Lower lobe of right lung (tissue), 2 donors: ENCODE data around the gene INPP5A. TPM values are rescaled to one million over a fixed set of nuclear protein-coding genes. Genes with fewer than 3 reads are reported as not detected.
A peak's percentile ranks its signal among the peaks of the same experiment; 100 is the strongest.

ENCODE experiments used
- ATAC-seq, 2 donors: fragments of 200-7000 bp; cut with Tn5 transposase; one replicate each; pipeline ENCODE4 v1.9.1; 2020 to 2022; ENCODE audit warnings: mild to moderate bottlenecking in 2 of 2, moderate library complexity in 2 of 2
- DNase-seq: peaks from one replicate; pipeline ENCODE4 v3.0.0-alpha.2; 2020
- H3K27ac ChIP-seq: fragments of 200-600 bp; one replicate; pipeline ENCODE4 v1.8.0; 2022
- H3K27me3 ChIP-seq: fragments of 200-600 bp; one replicate; pipeline ENCODE4 v1.8.0; 2022; ENCODE audit warnings: low read depth
- H3K36me3 ChIP-seq: fragments of 200-600 bp; one replicate; pipeline ENCODE4 v1.8.0; 2022; ENCODE audit warnings: mild to moderate bottlenecking
- H3K4me1 ChIP-seq: fragments of 200-600 bp; one replicate; pipeline ENCODE4 v1.8.0; 2022
- H3K4me3 ChIP-seq: fragments of 200-600 bp; one replicate; pipeline ENCODE4 v1.8.0; 2022; ENCODE audit warnings: mild to moderate bottlenecking
- H3K9me3 ChIP-seq: fragments of 200-600 bp; one replicate; pipeline ENCODE4 v1.8.0; 2022
- intact Hi-C: fragments of 100-400 bp; cut with DNase I; formaldehyde crosslinking; loops from one replicate; pipeline ENCODE4 v1.11.0; 2022
- total RNA-seq: library from RNA; stranded (reverse); fragmentation: NEBNext Ultra II Directional; extraction: Animal tissue kit (Norgen Biotek cat#: 25700); gene quantifications from one replicate; pipeline ENCODE4 v1.2.1, GENCODE V29; 2021
- TF ChIP-seq, protein P1 (sequence below): fragments of 200-600 bp; IDR thresholded peaks from one replicate; pipeline ENCODE4 v1.8.0; 2022; ENCODE audit warnings: antibody characterized with exemption, mild to moderate bottlenecking
- donor health status: DM: no; HTN: yes; CAD: no; lungs with severe emphysema.

Gene INPP5A
- total RNA-seq, 1 donor from 2014 or later = 34.1 TPM

DNA sequence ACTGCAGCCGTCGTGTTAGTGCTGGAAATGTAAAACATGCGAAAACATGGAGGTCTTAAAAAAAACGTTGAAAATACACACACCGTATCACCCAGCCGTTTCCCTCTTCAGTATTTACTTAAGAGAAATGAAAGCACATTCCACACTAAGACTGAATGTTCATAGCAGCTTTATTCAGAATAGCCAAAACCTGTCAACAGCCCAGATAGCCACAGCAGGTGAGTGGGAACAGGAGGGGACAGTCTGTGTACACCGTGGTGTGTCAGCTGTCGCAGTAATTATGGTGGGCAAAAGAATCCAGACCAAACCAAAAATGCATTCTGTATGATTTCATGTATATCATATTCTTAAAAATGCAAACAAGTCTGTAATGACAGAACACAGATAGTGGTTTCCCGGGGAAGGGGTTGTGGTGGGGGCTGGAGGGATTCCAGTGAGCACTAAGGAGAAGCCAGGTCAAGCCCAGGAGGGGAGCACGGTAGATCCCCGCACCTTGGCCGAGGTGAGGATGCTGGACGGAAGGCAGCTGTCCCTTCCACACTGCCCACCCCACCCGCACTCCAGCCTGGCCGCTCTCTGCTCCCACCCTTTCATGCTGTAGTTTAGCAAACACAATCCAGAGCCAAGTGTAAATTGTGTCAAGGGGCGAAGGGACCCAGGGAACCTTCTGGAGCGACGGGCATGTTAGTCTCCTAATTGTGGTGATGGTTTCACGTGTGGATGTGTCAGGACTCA lies 124.8 kb downstream of the INPP5A start:
- TF ChIP-seq, protein P1, sequence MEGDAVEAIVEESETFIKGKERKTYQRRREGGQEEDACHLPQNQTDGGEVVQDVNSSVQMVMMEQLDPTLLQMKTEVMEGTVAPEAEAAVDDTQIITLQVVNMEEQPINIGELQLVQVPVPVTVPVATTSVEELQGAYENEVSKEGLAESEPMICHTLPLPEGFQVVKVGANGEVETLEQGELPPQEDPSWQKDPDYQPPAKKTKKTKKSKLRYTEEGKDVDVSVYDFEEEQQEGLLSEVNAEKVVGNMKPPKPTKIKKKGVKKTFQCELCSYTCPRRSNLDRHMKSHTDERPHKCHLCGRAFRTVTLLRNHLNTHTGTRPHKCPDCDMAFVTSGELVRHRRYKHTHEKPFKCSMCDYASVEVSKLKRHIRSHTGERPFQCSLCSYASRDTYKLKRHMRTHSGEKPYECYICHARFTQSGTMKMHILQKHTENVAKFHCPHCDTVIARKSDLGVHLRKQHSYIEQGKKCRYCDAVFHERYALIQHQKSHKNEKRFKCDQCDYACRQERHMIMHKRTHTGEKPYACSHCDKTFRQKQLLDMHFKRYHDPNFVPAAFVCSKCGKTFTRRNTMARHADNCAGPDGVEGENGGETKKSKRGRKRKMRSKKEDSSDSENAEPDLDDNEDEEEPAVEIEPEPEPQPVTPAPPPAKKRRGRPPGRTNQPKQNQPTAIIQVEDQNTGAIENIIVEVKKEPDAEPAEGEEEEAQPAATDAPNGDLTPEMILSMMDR = no peak
- Histone ChIP-seq H3K9me3 (no peaks in the 10 kb centered on the region), H3K36me3 (peaks cover 20% of the 10 kb centered on the region), H3K4me1 (peaks cover 4% of the 10 kb centered on the region), H3K27me3 (no peaks in the 10 kb centered on the region), H3K4me3 (no peak overlapping the region), H3K27ac (no peak overlapping the region)
- DNase-seq = peak; percentile 35
- ATAC-seq = peak; percentile 12 to 54
- intact Hi-C loops = no loop called here

DNA sequence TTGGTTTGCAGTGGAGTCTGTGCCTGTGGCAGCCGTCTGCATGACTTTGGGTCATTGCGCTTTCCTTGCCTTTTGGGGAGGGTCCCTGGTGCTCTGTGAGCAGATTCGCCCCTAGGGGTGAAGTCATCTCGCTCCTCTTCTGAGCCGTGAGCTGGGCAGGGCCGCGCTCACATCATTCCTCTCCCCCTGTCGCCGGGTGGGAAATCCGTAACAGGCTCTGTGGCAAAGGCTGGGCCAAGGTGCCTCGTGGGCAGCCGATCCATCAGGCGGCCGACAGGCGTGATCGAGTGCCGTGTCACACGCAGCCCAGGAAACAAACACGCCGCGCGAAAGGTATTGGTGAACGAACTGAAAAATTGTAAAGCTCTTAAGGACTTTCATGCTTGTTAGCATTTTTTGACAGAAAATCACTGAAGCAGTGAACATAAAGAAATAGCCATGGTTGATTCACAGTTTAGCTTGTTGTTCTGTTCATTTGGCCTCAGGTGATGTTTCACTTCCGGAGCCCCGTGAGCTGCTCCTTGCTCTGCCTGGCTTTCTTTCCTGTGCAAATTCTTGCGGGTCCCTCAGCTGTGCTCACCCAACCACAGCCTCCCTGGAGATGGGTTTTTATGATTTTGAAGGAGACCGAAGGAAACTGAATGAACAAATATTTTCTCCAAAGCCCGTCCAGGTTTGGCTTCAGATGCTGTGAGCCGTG lies 126.2 kb downstream of the INPP5A start:
- no peak overlapping the region for H3K27ac ChIP-seq
- TF ChIP-seq, protein P1 = no peak
- no peaks in the 10 kb centered on the region for H3K27me3 ChIP-seq
- H3K9me3 ChIP-seq = no peaks in the 10 kb centered on the region
- peak; percentile 24 for DNase-seq
- no peak for ATAC-seq
- H3K4me3 ChIP-seq = no peak overlapping the region
- H3K4me1 ChIP-seq = peaks cover 11% of the 10 kb centered on the region
- intact Hi-C loops = no loop called here
- peaks cover 17% of the 10 kb centered on the region for H3K36me3 ChIP-seq

DNA sequence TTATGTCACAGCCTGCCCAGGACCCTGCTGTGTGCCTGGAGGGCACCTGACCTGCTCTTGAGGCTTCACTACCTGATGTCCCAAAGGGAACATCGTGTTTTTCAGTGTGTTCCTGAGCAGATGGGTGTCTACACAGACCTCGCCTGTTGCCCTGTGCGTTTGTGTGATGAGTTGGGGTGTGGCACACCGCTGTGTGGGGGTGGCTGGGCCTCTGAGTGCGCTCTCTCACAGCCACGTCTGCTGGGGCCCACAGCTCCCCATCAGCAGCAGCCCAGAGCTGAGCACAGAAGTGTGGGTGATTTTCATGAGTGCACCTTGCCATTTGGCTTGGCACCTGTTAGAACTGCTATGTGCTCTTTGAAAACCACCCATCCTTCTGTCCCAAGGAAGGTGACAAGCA lies 126.8 kb downstream of the INPP5A start:
- DNase-seq = peak; percentile 31
- Histone ChIP-seq H3K27me3 (no peaks in the 10 kb centered on the region), H3K9me3 (no peaks in the 10 kb centered on the region), H3K36me3 (peaks cover 12% of the 10 kb centered on the region), H3K4me1 (peaks cover 11% of the 10 kb centered on the region), H3K27ac (no peak overlapping the region), H3K4me3 (no peak overlapping the region)
- ATAC-seq = peak in 1 of 2 donors; percentile 11
- intact Hi-C loops = no loop called here
- TF ChIP-seq, protein P1 = no peak

DNA sequence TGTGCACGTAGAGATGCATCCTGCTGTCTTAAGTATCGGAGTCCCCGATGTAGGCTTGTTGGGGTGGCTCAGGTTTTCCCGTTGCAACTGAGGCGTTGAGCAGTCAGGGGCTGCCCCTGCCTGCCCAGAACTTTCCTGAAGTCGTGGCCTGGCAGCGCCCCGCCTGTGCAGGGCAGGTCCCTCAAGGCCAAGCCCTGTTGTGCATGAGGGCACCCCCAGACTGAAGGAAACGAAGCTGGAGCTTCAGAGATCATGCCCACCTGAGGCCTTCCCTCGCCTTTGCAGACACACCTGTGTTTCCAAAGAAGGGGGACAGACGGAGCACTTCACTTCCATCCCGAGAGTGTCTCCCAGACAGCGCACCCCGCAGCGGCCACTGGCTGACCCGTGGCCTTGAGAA lies 127.3 kb downstream of the INPP5A start:
- TF ChIP-seq, protein P1 = no peak
- Histone ChIP-seq H3K4me1 (peaks cover 11% of the 10 kb centered on the region), H3K9me3 (no peaks in the 10 kb centered on the region), H3K27ac (no peak overlapping the region), H3K4me3 (no peak overlapping the region), H3K27me3 (no peaks in the 10 kb centered on the region), H3K36me3 (peaks cover 8% of the 10 kb centered on the region)
- intact Hi-C loops = no loop called here
- DNase-seq (peak; percentile 25), ATAC-seq (no peak)

DNA sequence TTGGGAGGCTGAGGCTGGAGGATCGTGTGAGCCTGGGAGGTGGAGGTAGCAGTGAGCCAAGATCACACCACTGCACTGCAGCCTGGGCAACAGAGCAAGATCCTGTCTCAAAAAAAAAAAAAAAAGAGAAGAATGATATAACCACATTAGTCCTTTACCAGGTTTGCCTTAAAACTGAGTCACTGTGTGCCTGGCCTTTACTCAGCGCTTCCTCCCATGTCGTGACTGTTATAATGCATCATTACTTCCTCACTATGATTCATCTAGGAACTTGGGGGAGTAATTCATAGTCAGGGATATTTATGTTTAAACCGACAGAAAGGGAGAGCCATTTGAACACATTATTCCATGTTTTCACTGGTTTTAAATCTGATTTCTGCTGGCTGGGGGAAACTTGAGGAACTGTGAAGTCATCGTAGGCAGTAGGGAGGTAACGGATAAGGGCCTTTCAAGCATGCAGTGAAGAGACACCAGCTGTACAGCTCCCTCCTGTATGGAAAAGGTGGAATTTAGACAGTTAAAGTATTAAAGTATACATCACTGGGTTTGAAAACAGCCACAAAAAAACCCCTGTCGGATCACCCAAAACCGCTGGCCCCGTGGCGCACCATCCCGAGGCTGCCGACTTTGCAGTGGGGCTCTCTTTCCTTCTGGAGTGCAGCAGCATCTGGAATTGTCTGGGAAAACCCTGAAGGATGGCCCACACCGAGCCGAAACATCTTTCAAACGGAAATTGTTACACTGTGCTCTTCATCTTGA lies 128.5 kb downstream of the INPP5A start:
- ATAC-seq (no peak), DNase-seq (peak; percentile 24)
- TF ChIP-seq, protein P1 = no peak
- intact Hi-C loops = no loop called here
- H3K4me3 ChIP-seq = no peak overlapping the region
- peaks cover 11% of the 10 kb centered on the region for H3K4me1 ChIP-seq
- no peak overlapping the region for H3K27ac ChIP-seq
- H3K27me3 ChIP-seq = no peaks in the 10 kb centered on the region
- no peaks in the 10 kb centered on the region for H3K9me3 ChIP-seq
- H3K36me3 ChIP-seq = no peaks in the 10 kb centered on the region
